K562 (cell line): ENCODE data around the gene ANKRD10.

ENCODE experiments used
- CHD2 ChIP-seq: IDR thresholded peaks from 2 replicates; pipeline ENCODE4 v1.6.1; 2011; ENCODE audit warnings: low read depth, low read length
- CTCF ChIP-seq, 3 experiments: IDR thresholded peaks in 2 of 3; conservative IDR thresholded peaks in 1 of 3; 2 replicates each; pipeline ENCODE4 v1.5.1; 2011 to 2012; ENCODE audit warnings: low read length in 3 of 3, mild to moderate bottlenecking in 3 of 3, control low read depth in 2 of 3, improper control_type of control experiment in 1 of 3, inconsistent platforms in 1 of 3, low read depth in 1 of 3, mixed read lengths in 1 of 3, moderate library complexity in 1 of 3; ENCODE audit not compliant: insufficient read depth in 2 of 3
- TEAD4 ChIP-seq, 2 experiments: sonication (generic) in 1 of 2; formaldehyde crosslinking in 1 of 2; IDR thresholded peaks; 2 replicates each; pipeline versions ENCODE4 v1.6.1 to v1.8.0; 2012 to 2022; ENCODE audit warnings: borderline replicate concordance in 1 of 2, inconsistent platforms in 1 of 2, low read length in 1 of 2, mild to moderate bottlenecking in 1 of 2, missing genetic modification reagents in 1 of 2
- ZNF707 ChIP-seq: fragments of 250-450 bp; sonication (Bioruptor Pico); conservative IDR thresholded peaks from 2 replicates; pipeline ENCODE4 v1.8.0; 2022; ENCODE audit warnings: inconsistent platforms, mild to moderate bottlenecking, moderate library complexity

DNA sequence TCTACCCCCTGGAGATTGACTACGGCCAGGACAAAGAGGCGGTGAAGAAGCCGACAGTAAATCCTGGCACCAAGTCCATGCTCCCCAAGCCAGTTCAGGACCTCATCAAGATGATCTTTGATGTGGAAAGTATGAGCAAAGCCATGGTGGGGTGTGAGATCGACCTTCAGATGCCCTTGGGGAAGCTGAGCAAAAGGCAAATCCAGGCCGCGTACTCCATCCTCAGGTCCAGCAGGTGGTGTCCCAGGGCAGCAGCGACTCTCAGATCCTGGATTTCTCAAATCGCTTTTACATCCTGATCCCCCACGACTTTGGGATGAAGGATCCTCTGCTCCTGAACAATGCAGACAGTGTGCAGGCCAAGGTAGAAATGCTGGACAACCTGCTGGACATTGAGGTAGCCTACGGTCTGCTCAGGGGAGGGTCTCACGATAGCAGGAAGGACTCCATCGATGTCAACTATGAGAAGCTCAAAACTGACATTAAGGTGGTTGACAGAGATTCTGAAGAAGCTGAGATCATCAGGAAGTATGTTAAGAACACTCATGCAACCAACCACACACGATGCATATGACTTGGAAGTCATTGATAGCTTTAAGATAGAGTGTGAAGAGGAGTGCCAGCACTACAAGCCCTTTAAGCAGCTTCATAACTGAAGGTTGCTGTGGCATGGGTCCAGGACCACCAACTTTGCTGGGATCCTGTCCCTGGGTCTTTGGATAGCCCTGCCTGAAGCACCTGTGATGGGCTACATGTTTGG lies 24.0 kb upstream of the ANKRD10 start:
- TF ChIP-seq ZNF707 (CRISPR knock-in tag): no peak
- TF ChIP-seq CTCF (IDR thresholded peaks at IDR 0.05 in 2 of 3, conservative IDR thresholded peaks at IDR 0.05 in 1 of 3; ENCODE audit: insufficient read depth in 2 of 3, low read depth in 1 of 3, low read length in 3 of 3): no peak
- TF ChIP-seq TEAD4 (IDR thresholded peaks at IDR 0.05; ENCODE audit: low read length): no peak
- no peak for TF ChIP-seq TEAD4 (CRISPR knock-in tag; IDR thresholded peaks at IDR 0.05; ENCODE audit: borderline replicate concordance)
- TF ChIP-seq CHD2: no peak
